GM12878 (cell line): Measurements from ENCODE around the gene PRKCB. TPM values are rescaled to one million over a fixed set of nuclear protein-coding genes. Genes with fewer than 3 reads are reported as not detected.

Source experiments
- ASH2L ChIP-seq: fragments of 300-600, 200-600 bp; sonication (generic); IDR thresholded peaks from 2 replicates; pipeline ENCODE4 v1.6.1; 2017; ENCODE audit warnings: low read depth, mild to moderate bottlenecking, borderline replicate concordance
- BHLHE40 ChIP-seq, 2 experiments: fragments of 450-650 bp in 1 of 2; IDR thresholded peaks; 2 replicates each; pipeline ENCODE4 v1.6.1; 2011 to 2017; ENCODE audit warnings: low read depth in 2 of 2, borderline replicate concordance in 1 of 2, improper control_type of control experiment in 1 of 2, low read length in 1 of 2, mild to moderate bottlenecking in 1 of 2
- CBFB ChIP-seq: IDR thresholded peaks from 2 replicates; pipeline ENCODE4 v1.6.1; 2016; ENCODE audit warnings: antibody characterized with exemption, low read depth
- EP300 ChIP-seq, 2 experiments: fragments of 150-350 bp in 1 of 2; IDR thresholded peaks; 2 replicates each; pipeline ENCODE4 v1.6.1; 2011 to 2012; ENCODE audit warnings: low read depth in 2 of 2, low read length in 2 of 2, borderline replicate concordance in 1 of 2, improper control_type of control experiment in 1 of 2, inconsistent platforms in 1 of 2; ENCODE audit not compliant: control insufficient read depth in 1 of 2
- HDAC6 ChIP-seq: fragments of 200-600 bp; sonication (generic); IDR thresholded peaks from one replicate; pipeline ENCODE4 v1.8.0; 2017; ENCODE audit warnings: antibody characterized with exemption; ENCODE audit not compliant: unreplicated experiment
- HDGF ChIP-seq: fragments of 450-650 bp; IDR thresholded peaks from 2 replicates; pipeline ENCODE4 v1.6.1; 2016; ENCODE audit warnings: antibody characterized with exemption
- IKZF2 ChIP-seq, 2 experiments: fragments of 450-650 bp; IDR thresholded peaks; 2 replicates each; pipeline ENCODE4 v1.6.1; 2017; ENCODE audit warnings: mild to moderate bottlenecking in 2 of 2, moderate library complexity in 2 of 2
- KLF5 ChIP-seq: fragments of 450-650 bp; IDR thresholded peaks from 2 replicates; pipeline ENCODE4 v1.6.1; 2014; ENCODE audit warnings: mild to moderate bottlenecking; ENCODE audit not compliant: partially characterized antibody
- NFXL1 ChIP-seq: fragments of 450-650 bp; IDR thresholded peaks from 2 replicates; pipeline ENCODE4 v1.6.1; 2017; ENCODE audit warnings: antibody characterized with exemption, mild to moderate bottlenecking, borderline replicate concordance
- NFYB ChIP-seq: IDR thresholded peaks from 2 replicates; pipeline ENCODE4 v1.6.1; 2011; ENCODE audit warnings: low read depth, mild to moderate bottlenecking, low read length, improper control_type of control experiment, moderate library complexity; ENCODE audit not compliant: insufficient read depth
- NR2C1 ChIP-seq: fragments of 450-650 bp; IDR thresholded peaks from 2 replicates; pipeline ENCODE4 v1.6.1; 2017; ENCODE audit warnings: antibody characterized with exemption, mild to moderate bottlenecking, moderate library complexity
- PAX8 ChIP-seq: fragments of 450-650 bp; IDR thresholded peaks from 2 replicates; pipeline ENCODE4 v1.6.1; 2017; ENCODE audit warnings: mild to moderate bottlenecking, moderate library complexity
- POLR2A ChIP-seq: IDR thresholded peaks from 2 replicates; pipeline ENCODE4 v1.6.1; 2011; ENCODE audit warnings: low read depth, mild to moderate bottlenecking, low read length
- RAD51 ChIP-seq: fragments of 450-650 bp; IDR thresholded peaks from 2 replicates; pipeline ENCODE4 v1.6.1; 2016; ENCODE audit warnings: moderate library complexity, mild to moderate bottlenecking, inconsistent platforms
- RFX5 ChIP-seq: IDR thresholded peaks from 2 replicates; pipeline ENCODE4 v1.6.1; 2011; ENCODE audit warnings: low read depth, low read length, improper control_type of control experiment
- SIX5 ChIP-seq: IDR thresholded peaks from 2 replicates; pipeline ENCODE4 v1.6.1; 2011; ENCODE audit warnings: mild to moderate bottlenecking, low read depth, low read length, moderate library complexity; ENCODE audit not compliant: severe bottlenecking
- SMAD5 ChIP-seq: IDR thresholded peaks from 2 replicates; pipeline ENCODE4 v1.6.1; 2016; ENCODE audit warnings: antibody characterized with exemption, low read depth
- SMARCA5 ChIP-seq: fragments of 450-650 bp; IDR thresholded peaks from 2 replicates; pipeline ENCODE4 v1.6.1; 2017; ENCODE audit warnings: mild to moderate bottlenecking
- SMC3 ChIP-seq: IDR thresholded peaks from 2 replicates; pipeline ENCODE4 v1.6.1; 2011; ENCODE audit warnings: low read length, improper control_type of control experiment, borderline replicate concordance
- SP1 ChIP-seq: IDR thresholded peaks from one replicate; pipeline ENCODE4 v1.6.1; 2011; ENCODE audit warnings: low read depth, low read length
- SREBF1 ChIP-seq: IDR thresholded peaks from 2 replicates; pipeline ENCODE4 v1.6.1; 2012; ENCODE audit warnings: mild to moderate bottlenecking, low read length
- STAT1 ChIP-seq: fragments of 450-650 bp; conservative IDR thresholded peaks from 2 replicates; pipeline ENCODE4 v1.6.1; 2014; ENCODE audit warnings: antibody characterized with exemption, mild to moderate bottlenecking
- TAF1 ChIP-seq: IDR thresholded peaks from 2 replicates; pipeline ENCODE4 v1.6.1; 2011; ENCODE audit warnings: mild to moderate bottlenecking, low read depth, low read length, borderline replicate concordance
- TARDBP ChIP-seq: IDR thresholded peaks from 2 replicates; pipeline ENCODE4 v1.6.1; 2016; ENCODE audit warnings: borderline replicate concordance
- YBX1 ChIP-seq: fragments of 450-650 bp; IDR thresholded peaks from 2 replicates; pipeline ENCODE4 v1.6.1; 2016; ENCODE audit warnings: antibody characterized with exemption
- ZSCAN29 ChIP-seq: fragments of 450-650 bp; IDR thresholded peaks from 2 replicates; pipeline ENCODE4 v1.6.1; 2017; ENCODE audit warnings: mild to moderate bottlenecking, moderate library complexity
- polyA plus RNA-seq, 11 experiments: library from polyadenylated mRNA; depleted of rRNA in 4 of 11; unstranded in 6 of 11; stranded (reverse) in 5 of 11; fragments of >200 nt; fragmentation: Nextera tagmentation in 4 of 11; fragmentation: Illumina TruSeq in 1 of 11; extraction: Ambion mirVana in 4 of 11; extraction: Trizol in 1 of 11; gene quantifications; 1 replicate in 1 of 11; 2 replicates in 10 of 11; pipeline versions ENCODE4 v1.2.1 to v1.2.3, GENCODE V29; 2011 to 2016; ENCODE audit warnings: inconsistent platforms in 2 of 11, missing spikeins in 2 of 11, low read depth in 1 of 11
- total RNA-seq, 4 experiments: library from RNA; depleted of rRNA in 3 of 4; stranded (reverse); fragments of >200 nt in 3 of 4; fragmentation: Illumina TruSeq in 1 of 4; extraction: Trizol in 1 of 4; gene quantifications; 2 replicates each; pipeline versions ENCODE4 v1.2.1 to v1.2.3, GENCODE V29; 2013 to 2021
- TF ChIP-seq, protein P1 (sequence below): fragments of 450-650 bp; formaldehyde crosslinking; IDR thresholded peaks from 2 replicates; pipeline ENCODE4 v1.4.0; 2022; ENCODE audit warnings: mild to moderate bottlenecking, moderate library complexity
- TF ChIP-seq, protein P2 (sequence below): fragments of 450-650 bp; IDR thresholded peaks from 2 replicates; pipeline ENCODE4 v1.6.1; 2017; ENCODE audit warnings: mild to moderate bottlenecking, moderate library complexity

PRKCB gene
- total and polyA plus RNA-seq, 10 of the 15 experiments (the other 5 are each of a cell fraction or from before 2014, with no cell fraction given): 21.4 to 158 (median 97.3) TPM

DNA sequence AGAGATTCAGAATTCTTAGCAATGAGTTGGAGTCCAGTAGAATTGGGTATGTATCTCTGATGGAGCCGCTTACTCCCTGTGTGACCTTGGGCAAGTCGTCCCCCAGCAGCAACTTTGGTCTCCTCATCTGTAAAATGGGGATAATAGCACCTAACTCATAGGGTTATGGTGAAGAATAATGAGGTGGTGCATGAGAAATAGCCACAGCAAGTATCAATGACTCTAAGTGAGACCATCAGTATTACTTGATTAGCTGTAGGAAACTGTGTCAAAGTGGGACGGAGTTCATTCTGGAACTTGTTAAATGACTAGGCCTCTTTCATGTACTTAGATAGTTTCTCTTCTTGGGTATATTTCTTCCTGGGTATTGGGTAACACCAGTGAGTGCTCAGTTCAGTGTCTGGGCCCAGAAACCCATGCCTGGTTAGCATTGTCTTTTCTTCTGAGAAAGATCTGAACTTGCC, 6.4 kb downstream of the PRKCB start (continued):
- peak; percentile 52; the same call in 1 of the 2 replicates for TF ChIP-seq SREBF1
- TF ChIP-seq SP1: no peak
- no peak for TF ChIP-seq RAD51
- no peak for TF ChIP-seq NFYB
- TF ChIP-seq CBFB: no peak
- no peak for TF ChIP-seq ZSCAN29
- no peak for TF ChIP-seq HDAC6
- TF ChIP-seq BHLHE40 (IDR thresholded peaks at IDR 0.05; ENCODE audit: borderline replicate concordance in 1 of 2, low read depth in 2 of 2, low read length in 1 of 2): peak; percentile 68 to 75
- TF ChIP-seq SMC3: peak; percentile 33; the same call in 1 of the 2 replicates
- no peak for TF ChIP-seq SIX5
- TF ChIP-seq RFX5: no peak
- TF ChIP-seq EP300 (IDR thresholded peaks at IDR 0.05; ENCODE audit: borderline replicate concordance in 1 of 2, control insufficient read depth in 1 of 2, low read depth in 2 of 2, low read length in 2 of 2): peak; percentile 82 to 95
- no peak for TF ChIP-seq TARDBP
- TF ChIP-seq POLR2A: no peak
- TF ChIP-seq ASH2L: no peak
- 0 out of 2 replicates have a peak, but pooled peaks have one; percentile 37 for TF ChIP-seq PAX8
- TF ChIP-seq YBX1: no peak
- TF ChIP-seq KLF5: no peak
- TF ChIP-seq IKZF2 (IDR thresholded peaks at IDR 0.05): peak; percentile 89
- no peak for TF ChIP-seq NR2C1
- no peak for TF ChIP-seq TAF1
- no peak for TF ChIP-seq HDGF
- TF ChIP-seq STAT1: no peak
- no peak for TF ChIP-seq SMAD5
- TF ChIP-seq SMARCA5: peak; percentile 95
- TF ChIP-seq, protein P1, sequence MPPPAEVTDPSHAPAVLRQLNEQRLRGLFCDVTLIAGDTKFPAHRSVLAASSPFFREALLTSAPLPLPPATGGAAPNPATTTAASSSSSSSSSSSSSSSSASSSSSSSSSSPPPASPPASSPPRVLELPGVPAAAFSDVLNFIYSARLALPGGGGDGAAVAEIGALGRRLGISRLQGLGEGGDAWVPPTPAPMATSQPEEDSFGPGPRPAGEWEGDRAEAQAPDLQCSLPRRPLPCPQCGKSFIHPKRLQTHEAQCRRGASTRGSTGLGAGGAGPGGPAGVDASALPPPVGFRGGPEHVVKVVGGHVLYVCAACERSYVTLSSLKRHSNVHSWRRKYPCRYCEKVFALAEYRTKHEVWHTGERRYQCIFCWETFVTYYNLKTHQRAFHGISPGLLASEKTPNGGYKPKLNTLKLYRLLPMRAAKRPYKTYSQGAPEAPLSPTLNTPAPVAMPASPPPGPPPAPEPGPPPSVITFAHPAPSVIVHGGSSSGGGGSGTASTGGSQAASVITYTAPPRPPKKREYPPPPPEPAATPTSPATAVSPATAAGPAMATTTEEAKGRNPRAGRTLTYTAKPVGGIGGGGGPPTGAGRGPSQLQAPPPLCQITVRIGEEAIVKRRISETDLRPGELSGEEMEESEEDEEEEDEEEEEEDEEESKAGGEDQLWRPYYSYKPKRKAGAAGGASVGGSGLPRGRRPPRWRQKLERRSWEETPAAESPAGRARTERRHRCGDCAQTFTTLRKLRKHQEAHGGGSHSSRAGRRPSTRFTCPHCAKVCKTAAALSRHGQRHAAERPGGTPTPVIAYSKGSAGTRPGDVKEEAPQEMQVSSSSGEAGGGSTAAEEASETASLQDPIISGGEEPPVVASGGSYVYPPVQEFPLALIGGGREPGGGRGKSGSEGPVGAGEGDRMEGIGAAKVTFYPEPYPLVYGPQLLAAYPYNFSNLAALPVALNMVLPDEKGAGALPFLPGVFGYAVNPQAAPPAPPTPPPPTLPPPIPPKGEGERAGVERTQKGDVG (CRISPR knock-in tag): no peak
- TF ChIP-seq, protein P2, sequence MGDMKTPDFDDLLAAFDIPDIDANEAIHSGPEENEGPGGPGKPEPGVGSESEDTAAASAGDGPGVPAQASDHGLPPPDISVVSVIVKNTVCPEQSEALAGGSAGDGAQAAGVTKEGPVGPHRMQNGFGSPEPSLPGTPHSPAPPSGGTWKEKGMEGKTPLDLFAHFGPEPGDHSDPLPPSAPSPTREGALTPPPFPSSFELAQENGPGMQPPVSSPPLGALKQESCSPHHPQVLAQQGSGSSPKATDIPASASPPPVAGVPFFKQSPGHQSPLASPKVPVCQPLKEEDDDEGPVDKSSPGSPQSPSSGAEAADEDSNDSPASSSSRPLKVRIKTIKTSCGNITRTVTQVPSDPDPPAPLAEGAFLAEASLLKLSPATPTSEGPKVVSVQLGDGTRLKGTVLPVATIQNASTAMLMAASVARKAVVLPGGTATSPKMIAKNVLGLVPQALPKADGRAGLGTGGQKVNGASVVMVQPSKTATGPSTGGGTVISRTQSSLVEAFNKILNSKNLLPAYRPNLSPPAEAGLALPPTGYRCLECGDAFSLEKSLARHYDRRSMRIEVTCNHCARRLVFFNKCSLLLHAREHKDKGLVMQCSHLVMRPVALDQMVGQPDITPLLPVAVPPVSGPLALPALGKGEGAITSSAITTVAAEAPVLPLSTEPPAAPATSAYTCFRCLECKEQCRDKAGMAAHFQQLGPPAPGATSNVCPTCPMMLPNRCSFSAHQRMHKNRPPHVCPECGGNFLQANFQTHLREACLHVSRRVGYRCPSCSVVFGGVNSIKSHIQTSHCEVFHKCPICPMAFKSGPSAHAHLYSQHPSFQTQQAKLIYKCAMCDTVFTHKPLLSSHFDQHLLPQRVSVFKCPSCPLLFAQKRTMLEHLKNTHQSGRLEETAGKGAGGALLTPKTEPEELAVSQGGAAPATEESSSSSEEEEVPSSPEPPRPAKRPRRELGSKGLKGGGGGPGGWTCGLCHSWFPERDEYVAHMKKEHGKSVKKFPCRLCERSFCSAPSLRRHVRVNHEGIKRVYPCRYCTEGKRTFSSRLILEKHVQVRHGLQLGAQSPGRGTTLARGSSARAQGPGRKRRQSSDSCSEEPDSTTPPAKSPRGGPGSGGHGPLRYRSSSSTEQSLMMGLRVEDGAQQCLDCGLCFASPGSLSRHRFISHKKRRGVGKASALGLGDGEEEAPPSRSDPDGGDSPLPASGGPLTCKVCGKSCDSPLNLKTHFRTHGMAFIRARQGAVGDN: peak; percentile 81
- no peak for TF ChIP-seq NFXL1
